ENCODE data around the gene EFEMP1.
"Not testable (repeated sequence)": the region's sequence is repeated elsewhere in the genome, so short reads cannot be mapped to it uniquely, and the experiment has no call there.

Gene EFEMP1

DNA sequence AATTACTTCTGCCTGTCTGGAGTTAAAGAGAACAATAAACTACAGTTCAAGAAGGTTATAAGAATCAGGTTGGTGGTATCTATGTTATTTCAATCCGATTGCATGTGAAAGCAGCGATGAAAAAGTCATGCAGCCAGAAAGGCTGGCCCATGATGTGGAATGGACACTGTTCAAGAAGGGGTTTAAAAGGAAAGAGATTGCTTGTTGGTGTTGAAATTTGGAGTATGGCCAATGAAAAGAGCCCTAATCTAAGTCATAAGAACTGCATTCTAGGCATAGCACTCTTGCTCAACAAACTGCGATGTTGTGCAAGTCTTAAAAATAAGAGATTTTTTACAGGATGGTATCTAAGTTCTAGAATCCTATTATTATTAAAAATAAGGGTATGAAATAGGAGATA is 61.3 kb downstream of the EFEMP1 start:
- DNase-seq = no peak

DNA sequence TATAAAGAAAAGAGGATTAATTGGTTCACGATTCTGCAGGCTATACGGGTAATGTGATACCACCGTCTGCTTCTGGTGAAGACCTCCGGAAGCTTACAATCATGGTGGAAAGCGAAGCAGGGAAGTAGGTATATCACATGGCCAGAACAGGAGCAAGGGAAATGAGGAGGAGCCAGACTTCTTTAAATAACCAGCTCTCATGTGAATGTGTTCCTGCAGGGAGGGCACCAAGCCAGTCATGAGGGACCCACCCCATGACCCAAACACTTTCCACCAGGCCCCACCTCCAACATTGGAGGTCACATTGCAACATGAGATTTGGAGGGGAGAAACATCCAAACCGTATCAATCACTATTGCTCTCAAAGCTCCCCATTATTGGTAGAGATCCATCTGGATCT is 61.8 kb downstream of the EFEMP1 start:
- no peak for DNase-seq

DNA sequence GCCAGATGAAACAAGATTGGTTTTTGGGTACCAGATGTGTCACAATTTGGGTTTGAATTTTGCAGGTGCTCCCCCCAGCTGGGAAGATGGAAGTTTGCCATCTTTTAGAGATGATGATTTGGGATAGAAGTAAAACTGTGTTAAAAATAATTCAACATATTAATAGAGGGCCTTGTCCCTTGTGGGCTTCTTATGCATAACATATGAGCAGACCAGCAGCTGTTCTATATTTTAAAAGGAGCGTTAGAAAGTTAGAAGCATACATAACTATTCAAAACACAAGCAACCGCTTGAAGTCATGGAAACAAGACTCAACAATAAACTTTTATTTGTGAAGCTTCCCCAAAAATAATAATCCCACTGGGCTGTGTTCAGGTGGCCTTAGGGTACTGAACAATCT is 62.8 kb downstream of the EFEMP1 start:
- no peak for DNase-seq

DNA sequence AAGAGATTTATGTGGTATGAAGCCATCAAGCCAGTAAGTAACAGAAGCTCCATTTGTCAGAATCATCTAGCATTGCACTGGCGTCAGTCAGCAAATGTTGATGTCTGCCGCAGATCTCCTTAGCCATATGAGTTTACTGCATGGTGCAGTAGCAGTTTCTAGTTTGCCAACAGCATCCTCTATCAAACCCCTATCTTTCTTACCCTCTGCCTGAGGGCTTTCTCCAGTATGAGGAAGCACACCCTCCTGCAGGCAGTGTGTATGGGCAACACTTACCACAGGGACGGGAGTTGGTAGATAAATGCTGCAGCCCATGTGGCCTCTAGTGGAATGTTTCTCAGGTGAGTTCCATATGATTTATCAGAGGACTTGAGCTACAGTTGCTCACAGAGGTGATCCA is 63.7 kb downstream of the EFEMP1 start:
- no peak for DNase-seq

DNA sequence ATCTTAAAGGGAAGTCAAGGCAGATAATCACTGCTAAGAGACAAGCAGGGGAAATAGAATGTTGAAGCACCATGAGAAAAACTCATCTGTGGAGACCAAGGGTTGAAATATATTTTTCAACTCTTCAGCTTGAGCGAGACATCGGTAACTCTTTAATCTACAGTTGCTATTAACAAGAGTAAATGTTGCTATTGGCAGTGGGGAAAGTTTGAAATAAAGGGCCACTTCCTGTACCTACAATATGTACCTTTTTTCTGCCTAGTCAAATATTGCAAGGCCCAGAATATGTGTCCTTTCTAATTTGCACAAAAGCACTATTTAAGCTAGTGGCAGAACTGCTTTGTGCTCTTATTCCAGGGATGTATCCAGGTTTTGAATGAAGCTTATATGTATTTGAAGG is 65.8 kb downstream of the EFEMP1 start:
- no peak for DNase-seq

DNA sequence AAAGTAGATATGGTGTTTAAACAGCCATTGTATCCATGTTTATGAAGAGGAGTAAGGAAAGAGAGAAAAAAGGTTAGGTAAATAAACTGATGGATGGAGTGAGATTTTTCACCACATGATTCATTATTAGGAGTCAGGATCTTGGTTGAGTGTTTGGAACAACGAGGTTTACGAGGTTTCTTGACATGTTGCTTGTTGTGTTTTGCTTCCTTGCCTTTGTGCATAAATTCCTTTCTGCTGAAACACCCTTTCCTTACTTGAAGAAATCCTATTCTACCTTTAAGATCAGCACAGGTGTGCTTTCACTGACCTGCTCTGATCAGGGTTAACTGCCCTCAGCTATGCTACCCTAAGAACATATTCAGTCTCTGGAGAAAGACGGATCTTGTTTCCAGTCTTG is 66.6 kb downstream of the EFEMP1 start:
- no peak for DNase-seq

DNA sequence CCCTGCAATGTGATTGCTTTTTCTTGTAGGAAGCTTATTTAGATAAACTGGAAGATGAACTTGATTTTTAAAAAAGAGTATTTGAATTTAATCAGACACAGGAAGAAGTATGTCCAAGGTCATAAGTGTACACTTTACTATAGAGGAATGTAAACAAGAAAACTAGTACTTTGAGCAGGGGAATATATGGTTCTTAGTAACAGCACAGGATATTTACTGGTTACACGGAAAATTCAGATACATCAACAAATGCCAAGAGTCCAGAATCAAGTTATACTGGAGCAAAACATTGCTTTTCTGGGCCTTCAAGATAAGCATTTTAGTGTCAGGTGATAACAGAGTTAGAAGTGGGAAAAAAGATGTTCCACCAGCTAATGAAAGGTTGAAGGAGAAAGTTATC is 75.5 kb downstream of the EFEMP1 start:
- no peak for DNase-seq

DNA sequence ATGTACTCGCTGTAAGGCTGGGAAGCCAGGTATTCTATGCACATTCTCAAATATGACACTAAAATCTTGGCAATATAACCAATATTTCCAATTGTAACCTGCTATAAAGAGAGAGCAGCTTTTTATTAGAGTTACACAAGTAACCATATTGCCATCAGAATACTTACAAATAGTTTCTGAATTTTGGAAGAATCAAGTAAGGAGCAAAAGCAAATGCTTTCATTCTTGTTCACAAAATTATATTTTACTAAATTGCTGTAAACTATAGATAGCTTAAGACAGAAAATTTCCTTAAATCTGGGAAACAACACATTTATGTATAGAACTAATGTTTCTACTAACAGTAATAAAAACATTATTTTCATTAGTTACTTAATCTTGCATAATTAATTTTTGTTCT is 77.2 kb downstream of the EFEMP1 start:
- DNase-seq = no peak

DNA sequence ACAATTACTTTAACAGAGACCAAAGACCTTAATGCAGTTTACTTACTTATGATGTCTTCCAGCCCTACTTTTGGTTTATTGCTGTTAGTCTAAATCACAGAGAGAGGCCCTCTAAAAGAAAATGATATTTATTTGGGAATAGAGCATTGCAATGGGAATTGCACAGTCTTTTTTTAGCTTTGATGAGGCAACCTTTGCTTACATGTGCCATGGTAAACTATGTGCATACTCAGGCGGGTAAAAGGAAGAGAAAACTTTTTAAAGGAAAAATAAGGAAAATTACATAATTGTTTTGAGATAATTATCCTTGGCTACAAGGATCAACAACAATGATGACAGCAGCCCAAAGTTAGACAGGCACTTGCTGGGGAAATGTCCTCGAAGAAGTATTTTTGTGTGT is 78.6 kb downstream of the EFEMP1 start:
- no peak for DNase-seq

DNA sequence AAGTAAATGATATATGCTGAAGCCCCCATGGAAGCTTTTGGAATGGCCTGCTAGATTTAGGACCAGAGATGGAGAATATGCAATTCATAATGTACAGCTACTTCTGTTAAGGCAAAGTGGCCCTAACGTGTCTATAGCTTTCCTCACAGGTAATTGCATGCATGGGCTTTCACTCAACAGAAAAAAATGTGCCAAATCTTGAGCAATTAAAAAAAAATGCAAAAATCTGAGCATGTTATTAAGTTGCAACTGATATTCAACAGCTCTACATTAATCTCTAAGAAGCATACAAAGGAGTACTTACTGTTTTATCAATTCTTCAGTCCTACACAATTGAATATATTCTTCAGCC is 79.6 kb downstream of the EFEMP1 start:
- DNase-seq = no peak

DNA sequence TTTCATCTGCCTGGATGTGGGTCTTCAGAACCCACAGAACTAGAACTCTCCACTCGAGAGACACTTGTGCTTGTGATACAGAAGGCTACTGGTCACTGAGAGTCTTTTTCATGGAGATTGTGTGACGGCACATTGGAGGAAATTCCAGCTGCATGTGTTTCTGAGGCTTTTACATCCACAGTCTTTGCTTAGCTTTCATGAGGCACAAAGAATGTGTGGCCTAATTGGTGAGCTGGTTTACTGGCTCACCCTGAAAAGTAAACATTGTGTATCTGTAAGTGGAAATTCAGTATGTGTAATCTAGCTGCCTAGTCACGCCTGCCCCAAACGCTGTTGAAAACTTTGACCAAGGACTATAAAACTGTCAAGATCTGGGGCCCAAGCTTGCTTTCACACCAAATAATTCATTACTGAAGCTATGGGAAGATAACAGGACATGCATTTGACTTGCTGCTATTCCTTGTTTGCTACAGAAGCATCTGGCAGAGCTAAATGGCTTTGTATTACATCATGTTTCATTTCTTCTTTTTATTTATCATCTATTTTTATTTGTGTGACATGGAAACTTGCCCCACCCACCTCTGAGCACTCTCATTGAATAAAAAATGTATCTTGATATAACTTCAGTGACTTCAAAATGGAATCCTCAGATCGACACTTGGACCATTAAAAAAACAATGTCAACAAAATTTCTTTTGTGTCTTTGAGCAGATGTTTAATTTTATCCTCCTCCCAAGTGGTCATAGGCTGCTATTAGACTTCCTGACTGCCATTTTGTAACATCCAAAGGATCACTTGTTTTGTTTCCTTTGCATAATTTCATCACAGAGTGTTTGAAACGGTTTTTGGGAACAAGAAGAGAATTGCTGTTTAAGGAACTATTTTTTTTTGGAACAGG is 80.2 kb downstream of the EFEMP1 start:
- no peak for DNase-seq

DNA sequence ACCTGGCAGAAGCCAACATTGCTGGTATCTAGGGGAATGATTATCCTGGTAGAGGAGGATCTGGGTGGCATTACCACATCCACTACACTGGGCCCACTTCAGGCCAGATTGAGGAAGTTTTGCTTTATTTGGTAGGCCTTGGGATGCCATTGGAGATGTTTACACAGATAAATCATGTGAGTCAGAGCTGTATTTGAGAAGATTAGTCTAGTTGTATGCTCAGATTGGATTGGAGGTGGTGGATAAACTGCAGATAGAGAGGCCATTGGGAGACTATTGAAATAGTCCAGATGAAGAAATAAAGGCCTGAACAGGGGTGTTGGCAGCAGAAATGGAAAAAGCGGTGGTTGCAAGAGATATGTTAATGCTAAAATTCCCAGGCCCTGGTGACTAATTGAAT is 81.5 kb downstream of the EFEMP1 start:
- no peak for DNase-seq

DNA sequence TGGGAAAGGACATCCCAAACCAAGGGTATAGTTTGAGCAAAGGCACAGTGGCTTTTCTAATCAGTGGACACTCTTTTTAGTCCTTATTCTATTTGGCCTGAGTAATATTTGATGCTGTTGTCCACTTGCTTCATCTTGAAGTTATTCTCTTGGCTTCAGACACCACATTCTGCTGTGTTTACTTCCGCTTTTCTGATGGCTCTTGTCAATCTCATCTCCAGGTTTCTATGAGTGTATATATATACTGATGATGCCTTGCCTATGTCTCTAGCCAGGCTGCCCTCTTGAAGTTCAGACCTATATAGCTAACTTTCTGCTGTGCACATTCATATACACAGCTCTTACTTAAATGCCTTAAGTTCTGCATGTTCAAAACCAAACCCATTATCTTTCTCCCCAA is 83.1 kb downstream of the EFEMP1 start:
- DNase-seq = no peak

DNA sequence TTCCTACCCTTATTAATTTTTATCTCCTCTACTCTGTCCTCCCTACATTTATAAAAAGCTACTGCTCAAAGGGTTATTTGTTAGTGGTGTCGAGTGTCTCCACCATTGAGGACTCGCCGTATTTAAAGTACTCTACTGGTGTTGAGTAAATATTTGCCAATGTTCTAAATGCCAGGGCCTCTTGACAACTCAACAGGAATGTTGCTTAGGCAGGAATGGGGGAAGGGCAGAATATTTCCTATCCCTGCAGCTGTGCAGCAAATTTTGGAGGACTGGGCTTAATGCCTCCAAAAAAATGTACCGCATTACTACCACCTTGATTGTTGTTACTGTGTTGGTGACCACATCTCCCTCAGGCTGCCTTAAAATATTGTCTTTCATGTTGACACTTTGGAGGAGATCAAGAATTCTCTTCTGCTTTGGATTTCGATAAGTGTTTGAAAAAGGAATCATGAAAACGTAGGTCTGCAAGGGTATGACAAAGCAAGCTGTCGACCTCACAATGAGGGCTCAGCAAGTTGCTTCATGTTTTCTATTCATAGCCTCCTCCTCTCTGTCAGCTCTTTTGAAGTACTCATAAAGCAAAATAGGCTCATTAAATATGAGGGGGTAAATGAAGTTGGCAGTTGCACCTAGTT is 84.3 kb downstream of the EFEMP1 start:
- DNase-seq = no peak

DNA sequence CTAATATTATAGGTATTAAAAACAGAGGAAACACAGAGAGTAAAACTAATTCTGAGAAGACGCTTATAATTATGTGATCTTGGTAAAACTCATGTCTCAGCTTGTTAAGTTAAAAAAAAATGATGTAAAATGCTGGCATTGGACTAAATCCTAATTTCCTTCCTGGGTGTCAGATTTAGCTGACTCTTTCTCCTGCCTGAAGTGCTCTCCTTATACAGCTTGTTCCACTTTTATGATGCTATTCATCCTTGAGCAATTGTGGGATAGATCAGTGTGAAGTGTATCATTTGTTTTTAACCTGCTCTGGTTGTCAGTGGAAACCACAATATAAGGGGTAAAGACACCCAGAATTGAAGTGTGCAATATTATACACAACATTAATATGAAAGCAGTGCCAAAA is 84.9 kb downstream of the EFEMP1 start:
- DNase-seq = no peak

DNA sequence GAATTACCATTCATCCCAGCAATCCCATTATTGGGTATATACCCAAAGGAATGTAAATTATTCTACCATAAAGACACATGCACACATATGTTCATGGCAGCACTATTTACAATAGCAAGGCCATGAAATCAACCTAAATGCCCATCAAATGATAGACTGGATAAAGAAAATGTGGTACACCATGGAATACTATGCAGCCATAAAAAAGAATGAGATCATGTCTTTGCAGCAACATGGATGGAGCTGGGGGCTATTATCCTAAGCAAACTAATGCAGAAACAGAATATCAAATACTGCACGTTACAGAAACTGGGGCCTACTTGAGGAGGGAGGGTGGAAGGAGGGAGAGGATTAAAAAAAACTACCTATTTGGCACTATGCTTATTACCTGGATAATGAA is 85.5 kb downstream of the EFEMP1 start:
- DNase-seq = not testable (repeated sequence)

DNA sequence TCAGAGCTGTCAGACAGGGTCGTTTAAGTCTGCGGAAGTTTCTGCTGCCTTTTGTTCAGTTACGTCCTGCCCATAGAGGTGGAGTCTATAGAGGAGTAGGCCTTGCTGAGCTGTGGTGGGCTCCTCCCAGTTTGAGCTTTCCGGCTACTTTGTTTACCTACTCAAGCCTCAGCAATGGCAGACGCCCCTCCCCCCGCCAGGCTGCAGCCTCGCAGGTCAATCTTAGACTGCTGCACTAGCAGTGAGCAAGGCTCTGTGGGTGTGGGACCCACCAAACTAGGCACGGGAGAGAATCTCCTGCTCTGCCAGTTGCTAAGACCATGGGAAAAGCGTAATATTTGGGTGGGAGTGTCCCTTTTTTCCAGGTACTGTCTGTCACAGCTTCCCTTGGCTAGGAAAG is 86.5 kb downstream of the EFEMP1 start:
- no peak for DNase-seq

DNA sequence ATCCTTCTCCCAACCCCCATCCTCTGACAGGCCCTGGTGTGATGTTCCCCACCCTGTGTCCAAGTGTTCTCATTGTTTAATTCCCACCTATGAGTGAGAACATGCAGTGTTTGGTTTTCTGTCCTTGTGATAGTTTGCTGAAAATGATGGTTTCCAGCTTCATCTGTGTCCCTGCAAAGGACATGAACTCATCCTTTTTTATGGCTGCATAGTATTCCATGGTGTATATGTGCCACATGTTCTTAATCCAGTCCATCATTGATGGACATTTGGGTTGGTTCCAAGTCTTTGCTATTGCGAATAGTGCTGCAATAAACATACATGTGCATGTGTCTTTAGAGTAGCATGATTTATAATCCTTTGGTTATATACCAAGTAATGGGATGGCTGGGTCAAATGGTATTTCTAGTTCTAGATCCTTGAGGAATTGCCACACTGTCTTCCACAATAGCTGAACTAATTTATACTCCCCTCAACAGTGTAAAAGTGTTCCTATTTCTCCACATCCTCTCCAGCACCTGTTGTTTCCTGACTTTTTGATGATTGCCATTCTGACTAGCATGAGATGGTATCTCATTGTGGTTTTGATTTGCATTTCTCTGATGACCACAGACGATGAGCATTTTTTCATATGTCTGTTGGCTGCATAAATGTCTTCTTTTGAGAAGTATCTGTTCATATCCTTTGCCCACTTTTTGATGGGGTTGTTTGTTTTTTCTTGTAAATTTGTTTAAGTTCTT is 91.7 kb downstream of the EFEMP1 start:
- not testable (repeated sequence) for DNase-seq

DNA sequence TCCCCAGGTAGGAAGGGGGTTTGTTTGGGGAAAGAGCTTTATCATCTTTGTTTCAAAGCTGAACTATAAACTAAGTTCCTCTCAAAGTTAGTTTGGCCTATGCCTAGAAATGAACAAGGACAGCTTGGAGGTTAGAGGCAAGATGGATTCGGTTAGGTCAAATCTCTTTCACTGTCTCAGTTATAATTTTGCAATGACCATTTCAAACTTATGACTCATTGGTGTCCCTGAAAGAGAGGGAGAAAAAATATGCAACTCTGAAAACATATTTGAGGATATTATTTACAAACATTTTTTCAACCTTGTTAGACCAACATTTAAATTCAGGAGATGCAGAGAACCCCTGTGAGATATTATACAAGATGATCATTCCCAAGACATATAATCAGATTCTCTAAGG is 95.7 kb downstream of the EFEMP1 start:
- DNase-seq = no peak

DNA sequence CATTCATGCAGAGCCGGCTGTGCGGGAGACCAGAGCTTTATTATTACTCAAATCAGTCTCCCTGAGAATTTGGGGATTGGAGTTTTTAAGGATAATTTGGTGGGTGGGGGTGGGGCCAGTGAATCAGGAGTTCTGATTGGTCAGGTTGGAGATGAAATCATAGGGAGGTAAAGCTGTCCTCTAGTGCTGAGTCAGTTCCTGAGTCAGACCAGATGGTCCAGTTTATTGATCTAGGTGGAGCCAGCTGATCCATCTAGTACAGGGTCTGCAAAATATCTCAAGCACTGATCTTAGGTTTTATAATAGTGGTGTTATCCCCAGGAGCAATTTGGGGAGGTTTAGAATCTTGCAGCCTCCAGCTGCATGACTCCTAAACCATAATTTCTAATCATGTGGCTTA is 96.2 kb downstream of the EFEMP1 start:
- DNase-seq = not testable (repeated sequence)

DNA sequence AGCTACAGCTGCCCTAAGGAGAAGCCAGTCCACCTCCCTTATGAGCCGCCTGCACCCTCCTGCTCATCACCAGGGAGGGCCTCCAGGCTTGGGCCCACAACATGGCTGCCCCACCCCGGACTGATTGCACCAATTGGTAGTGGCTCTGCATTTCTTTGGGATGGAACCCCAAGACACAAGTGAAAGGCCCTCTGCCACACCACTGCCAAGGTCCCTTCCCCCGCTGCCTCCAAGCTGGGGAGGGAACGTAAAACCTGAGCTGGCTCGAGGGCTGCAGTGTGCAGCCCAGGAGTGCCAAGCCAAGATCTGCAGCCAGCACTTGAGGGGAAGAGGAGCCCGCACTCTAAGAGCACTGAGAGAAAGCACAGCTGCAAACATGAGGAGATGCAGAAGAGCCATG is 97.3 kb downstream of the EFEMP1 start:
- DNase-seq = no peak

DNA sequence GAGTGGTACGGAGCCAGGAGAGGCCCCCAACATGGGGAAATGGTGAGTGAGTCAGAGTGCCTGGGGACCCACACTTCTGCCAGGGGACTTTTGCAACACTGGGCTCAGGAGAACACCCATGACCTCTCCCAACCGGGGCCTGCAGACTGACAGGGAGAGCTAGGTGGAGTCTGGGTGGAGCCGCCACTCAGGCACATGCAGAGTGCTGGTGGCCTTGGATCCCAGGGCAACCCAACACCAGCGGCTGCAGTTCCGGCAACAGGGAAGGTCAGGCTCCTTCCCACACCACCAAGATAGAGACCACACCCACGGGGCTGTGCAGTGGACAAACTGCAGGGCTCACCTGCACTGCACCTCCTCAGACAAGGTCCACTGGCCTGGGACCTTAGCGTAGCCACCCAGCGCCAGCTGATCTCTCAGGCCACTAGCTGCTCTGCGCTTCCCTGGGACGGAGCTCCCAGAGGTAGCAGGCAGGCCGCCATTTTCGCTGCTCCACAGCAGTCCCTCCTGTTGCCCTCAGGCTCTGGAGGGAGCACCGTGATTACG is 99.0 kb downstream of the EFEMP1 start:
- DNase-seq = no peak

Data from stimulated activated CD4-positive, alpha-beta T cell treated with anti-CD3 and anti-CD28 coated beads, Interleukin-4, amount 100 ng/mL, for 4 hours (primary cell).